H9 (cell line): ENCODE data around the gene TBC1D9B. TPM values are rescaled to one million over a fixed set of nuclear protein-coding genes. Genes with fewer than 3 reads are reported as not detected.

Experiments
- DNase-seq: peaks from one replicate; pipeline ENCODE4 v3.0.0-alpha.2; 2017
- H2AFZ ChIP-seq: one replicate; pipeline ENCODE4 v1.6.1; 2013; ENCODE audit warnings: mild to moderate bottlenecking, low read length, control low read depth, moderate library complexity
- H2AK5ac ChIP-seq: 2 replicates; pipeline ENCODE4 v1.6.1; 2013; ENCODE audit warnings: low read length, control low read depth, mixed read lengths; ENCODE audit not compliant: insufficient read length
- H2BK120ac ChIP-seq: one replicate; pipeline ENCODE4 v1.6.1; 2013; ENCODE audit warnings: low read depth, mild to moderate bottlenecking, low read length, control low read depth, inconsistent platforms; ENCODE audit not compliant: poor library complexity, severe bottlenecking
- H2BK12ac ChIP-seq: 2 replicates; pipeline ENCODE4 v1.6.1; 2013; ENCODE audit warnings: low read length, control low read depth, mixed read lengths, low read depth; ENCODE audit not compliant: insufficient read length
- H2BK15ac ChIP-seq: 2 replicates; pipeline ENCODE4 v1.6.1; 2013; ENCODE audit warnings: low read depth, low read length, control low read depth
- H2BK20ac ChIP-seq: one replicate; pipeline ENCODE4 v1.6.1; 2013; ENCODE audit warnings: low read depth, mild to moderate bottlenecking, low read length, control low read depth, inconsistent platforms; ENCODE audit not compliant: poor library complexity, severe bottlenecking
- H2BK5ac ChIP-seq: 2 replicates; pipeline ENCODE4 v1.6.1; 2013; ENCODE audit warnings: low read length, control low read depth, mixed read lengths; ENCODE audit not compliant: insufficient read length
- H3K14ac ChIP-seq: 2 replicates; pipeline ENCODE4 v1.6.1; 2013; ENCODE audit warnings: low read length, control low read depth; ENCODE audit not compliant: insufficient read depth
- H3K18ac ChIP-seq: 2 replicates; pipeline ENCODE4 v1.6.1; 2013; ENCODE audit warnings: low read depth, mild to moderate bottlenecking, mixed read lengths, low read length, control low read depth; ENCODE audit not compliant: insufficient read length
- H3K23ac ChIP-seq: 2 replicates; pipeline ENCODE4 v1.6.1; 2013; ENCODE audit warnings: low read length, control low read depth, mixed read lengths, low read depth; ENCODE audit not compliant: insufficient read length
- H3K23me2 ChIP-seq: 2 replicates; pipeline ENCODE4 v1.6.1; 2013; ENCODE audit warnings: low read depth, mild to moderate bottlenecking, mixed read lengths, low read length, control low read depth; ENCODE audit not compliant: insufficient read length, poor library complexity, severe bottlenecking
- H3K27ac ChIP-seq: 2 replicates; pipeline ENCODE4 v1.5.1; 2013; ENCODE audit warnings: low read length, control low read depth, mixed read lengths, low read depth; ENCODE audit not compliant: insufficient read length
- H3K27me3 ChIP-seq: 2 replicates; pipeline ENCODE4 v1.6.1; 2013; ENCODE audit warnings: low read length, control low read depth, inconsistent platforms; ENCODE audit not compliant: insufficient read depth
- H3K4ac ChIP-seq: 2 replicates; pipeline ENCODE4 v1.6.1; 2013; ENCODE audit warnings: low read depth, mild to moderate bottlenecking, control low read depth, inconsistent platforms, low read length, moderate library complexity
- H3K4me1 ChIP-seq: 2 replicates; pipeline ENCODE4 v1.6.1; 2013; ENCODE audit warnings: low read length, control low read depth, inconsistent platforms; ENCODE audit not compliant: insufficient read depth
- H3K4me2 ChIP-seq: 2 replicates; pipeline ENCODE4 v1.6.1; 2013; ENCODE audit warnings: low read length, control low read depth, mixed read lengths; ENCODE audit not compliant: insufficient read length, insufficient read depth
- H3K56ac ChIP-seq: 2 replicates; pipeline ENCODE4 v1.6.1; 2013; ENCODE audit warnings: low read depth, mild to moderate bottlenecking, mixed read lengths, low read length, control low read depth; ENCODE audit not compliant: insufficient read length
- H3K79me1 ChIP-seq: 2 replicates; pipeline ENCODE4 v1.6.1; 2013; ENCODE audit warnings: low read depth, mild to moderate bottlenecking, moderate library complexity, low read length, control low read depth, inconsistent platforms; ENCODE audit not compliant: insufficient read depth, poor library complexity, severe bottlenecking
- H3K79me2 ChIP-seq: 2 replicates; pipeline ENCODE4 v1.6.1; 2013; ENCODE audit warnings: low read length, control low read depth, inconsistent platforms; ENCODE audit not compliant: insufficient read depth
- H3K9ac ChIP-seq: 2 replicates; pipeline ENCODE4 v1.6.1; 2013; ENCODE audit warnings: low read length, control low read depth, mixed read lengths; ENCODE audit not compliant: insufficient read length; ENCODE audit errors: extremely low read depth
- H3K9me3 ChIP-seq: one replicate; pipeline ENCODE4 v1.6.1; 2013; ENCODE audit warnings: low read depth, low read length, inconsistent platforms; ENCODE audit not compliant: control insufficient read depth
- H3T11ph ChIP-seq: one replicate; pipeline ENCODE4 v1.6.1; 2013; ENCODE audit warnings: mild to moderate bottlenecking, low read length, control low read depth, inconsistent platforms
- H4K20me1 ChIP-seq: one replicate; pipeline ENCODE4 v1.6.1; 2013; ENCODE audit not compliant: control insufficient read depth, insufficient read length, insufficient read depth
- H4K5ac ChIP-seq: 2 replicates; pipeline ENCODE4 v1.6.1; 2013; ENCODE audit warnings: low read depth, mild to moderate bottlenecking, mixed read lengths, low read length, control low read depth; ENCODE audit not compliant: insufficient read length
- H4K8ac ChIP-seq: replicated peaks from 2 replicates; pipeline ENCODE4 v1.6.1; 2013; ENCODE audit warnings: low read length, control low read depth, mixed read lengths, low read depth; ENCODE audit not compliant: insufficient read length
- H4K91ac ChIP-seq: 2 replicates; pipeline ENCODE4 v1.6.1; 2013; ENCODE audit warnings: low read depth, mild to moderate bottlenecking, moderate library complexity, mixed read lengths, low read length, control low read depth; ENCODE audit not compliant: insufficient read length
- H3K27ac Mint-ChIP-seq, 3 experiments: 2 replicates in 2 of 3; 3 replicates in 1 of 3; pipeline ENCODE4 v1.8.0; 2020 to 2021; ENCODE audit warnings: mixed read lengths in 3 of 3, mild to moderate bottlenecking in 1 of 3, moderate library complexity in 1 of 3
- H3K27me3 Mint-ChIP-seq: 2 replicates; pipeline ENCODE4 v1.8.0; 2021; ENCODE audit warnings: low read depth, mild to moderate bottlenecking, moderate library complexity, mixed read lengths
- H3K36me3 Mint-ChIP-seq, 3 experiments: 2 replicates in 2 of 3; 3 replicates in 1 of 3; pipeline ENCODE4 v1.8.0; 2020 to 2021; ENCODE audit warnings: low read depth in 3 of 3, mixed read lengths in 3 of 3; ENCODE audit not compliant: insufficient read depth in 1 of 3
- H3K4me1 Mint-ChIP-seq, 2 experiments: 2 replicates each; pipeline ENCODE4 v1.8.0; 2020; ENCODE audit warnings: mixed read lengths in 2 of 2
- H3K4me3 Mint-ChIP-seq, 2 experiments: 2 replicates in 1 of 2; 3 replicates in 1 of 2; pipeline ENCODE4 v1.8.0; 2020 to 2021; ENCODE audit warnings: mild to moderate bottlenecking in 2 of 2, mixed read lengths in 2 of 2, moderate library complexity in 1 of 2
- H3K9me3 Mint-ChIP-seq, 2 experiments: 2 replicates in 1 of 2; 3 replicates in 1 of 2; pipeline ENCODE4 v1.8.0; 2020; ENCODE audit warnings: mild to moderate bottlenecking in 2 of 2, mixed read lengths in 2 of 2, moderate library complexity in 1 of 2
- WGBS: extraction: QIAGEN DNeasy Blood & Tissue Kit; methylation state at CpG from one replicate; pipeline ENCODE4 v1.1.7; 2013; ENCODE audit warnings: missing lambda C conversion rate, low lambda C conversion rate, mixed read lengths; ENCODE audit not compliant: insufficient read length; ENCODE audit errors: extremely low coverage; 5-methylcytosine and 5-hydroxymethylcytosine counted together
- total RNA-seq: library from RNA; stranded (reverse); gene quantifications from 2 replicates; pipeline ENCODE4 v1.2.1, GENCODE V29; 2021
- TF ChIP-seq, protein P1 (sequence below): fragments of 200-600 bp; sonication (generic); conservative IDR thresholded peaks from 3 replicates; pipeline ENCODE4 v1.8.0; 2021; ENCODE audit warnings: antibody characterized with exemption, mild to moderate bottlenecking

TBC1D9B gene
- total RNA-seq, 1 experiment from 2014 or later = 62.1 TPM

- Histone ChIP-seq H3K27ac (no peak overlapping the region), H3K4me1 (no peaks in the 10 kb centered on the region; the same call in 1 of the 2 replicates), H2BK20ac (no peak overlapping the region), H4K8ac (no peak overlapping the region), H4K5ac (no peak overlapping the region), H4K20me1 (no peaks in the 10 kb centered on the region), H3K23me2 (no peaks in the 10 kb centered on the region), H2BK5ac (no peak overlapping the region), H3K4me2 (no peak overlapping the region), H3K18ac (no peak overlapping the region), H2BK120ac (no peak overlapping the region), H3K23ac (no peak overlapping the region), H2BK15ac (no peak overlapping the region), H3K79me2 (no peaks in the 10 kb centered on the region), H2BK12ac (no peak overlapping the region), H3K56ac (no peak overlapping the region), H3K27me3 (no peaks in the 10 kb centered on the region), H2AFZ (no peak overlapping the region), H3K4ac (no peak overlapping the region), H3K14ac (no peak overlapping the region), H3K9me3 (no peaks in the 10 kb centered on the region), H3K79me1 (no peaks in the 10 kb centered on the region), H4K91ac (no peak overlapping the region), H2AK5ac (no peak overlapping the region), H3K9ac (no peak overlapping the region), H3T11ph (no peak overlapping the region)
- DNase-seq = no peak
- Mint-ChIP-seq H3K36me3 (peaks cover 16 to 53% (median 47%) of the 10 kb centered on the region in 3 experiments), H3K27ac (no peak overlapping the region), H3K4me1 (peaks cover 9 to 12% of the 10 kb centered on the region in 2 experiments), H3K4me3 (no peak overlapping the region), H3K27me3 (no peaks in the 10 kb centered on the region), H3K9me3 (no peaks in the 10 kb centered on the region)
- TF ChIP-seq, protein P1, sequence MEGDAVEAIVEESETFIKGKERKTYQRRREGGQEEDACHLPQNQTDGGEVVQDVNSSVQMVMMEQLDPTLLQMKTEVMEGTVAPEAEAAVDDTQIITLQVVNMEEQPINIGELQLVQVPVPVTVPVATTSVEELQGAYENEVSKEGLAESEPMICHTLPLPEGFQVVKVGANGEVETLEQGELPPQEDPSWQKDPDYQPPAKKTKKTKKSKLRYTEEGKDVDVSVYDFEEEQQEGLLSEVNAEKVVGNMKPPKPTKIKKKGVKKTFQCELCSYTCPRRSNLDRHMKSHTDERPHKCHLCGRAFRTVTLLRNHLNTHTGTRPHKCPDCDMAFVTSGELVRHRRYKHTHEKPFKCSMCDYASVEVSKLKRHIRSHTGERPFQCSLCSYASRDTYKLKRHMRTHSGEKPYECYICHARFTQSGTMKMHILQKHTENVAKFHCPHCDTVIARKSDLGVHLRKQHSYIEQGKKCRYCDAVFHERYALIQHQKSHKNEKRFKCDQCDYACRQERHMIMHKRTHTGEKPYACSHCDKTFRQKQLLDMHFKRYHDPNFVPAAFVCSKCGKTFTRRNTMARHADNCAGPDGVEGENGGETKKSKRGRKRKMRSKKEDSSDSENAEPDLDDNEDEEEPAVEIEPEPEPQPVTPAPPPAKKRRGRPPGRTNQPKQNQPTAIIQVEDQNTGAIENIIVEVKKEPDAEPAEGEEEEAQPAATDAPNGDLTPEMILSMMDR = no peak
- WGBS = no CpG with 5 or more reads among the region's 31 CpGs
Measured at GRCh38 chr5:179893076-179893957, 14.4 kb downstream of the TBC1D9B start.
